Ramos (cell line): ENCODE data around the gene SBK1.

Source experiments
- in situ Hi-C: fragments of 300-500 bp; cut with MboI; formaldehyde crosslinking; loops from one replicate; pipeline ENCODE4 v1.14.3; 2022; ENCODE audit warnings: low sequenced_read_pairs; ENCODE audit not compliant: unreplicated experiment

SBK1 gene

DNA sequence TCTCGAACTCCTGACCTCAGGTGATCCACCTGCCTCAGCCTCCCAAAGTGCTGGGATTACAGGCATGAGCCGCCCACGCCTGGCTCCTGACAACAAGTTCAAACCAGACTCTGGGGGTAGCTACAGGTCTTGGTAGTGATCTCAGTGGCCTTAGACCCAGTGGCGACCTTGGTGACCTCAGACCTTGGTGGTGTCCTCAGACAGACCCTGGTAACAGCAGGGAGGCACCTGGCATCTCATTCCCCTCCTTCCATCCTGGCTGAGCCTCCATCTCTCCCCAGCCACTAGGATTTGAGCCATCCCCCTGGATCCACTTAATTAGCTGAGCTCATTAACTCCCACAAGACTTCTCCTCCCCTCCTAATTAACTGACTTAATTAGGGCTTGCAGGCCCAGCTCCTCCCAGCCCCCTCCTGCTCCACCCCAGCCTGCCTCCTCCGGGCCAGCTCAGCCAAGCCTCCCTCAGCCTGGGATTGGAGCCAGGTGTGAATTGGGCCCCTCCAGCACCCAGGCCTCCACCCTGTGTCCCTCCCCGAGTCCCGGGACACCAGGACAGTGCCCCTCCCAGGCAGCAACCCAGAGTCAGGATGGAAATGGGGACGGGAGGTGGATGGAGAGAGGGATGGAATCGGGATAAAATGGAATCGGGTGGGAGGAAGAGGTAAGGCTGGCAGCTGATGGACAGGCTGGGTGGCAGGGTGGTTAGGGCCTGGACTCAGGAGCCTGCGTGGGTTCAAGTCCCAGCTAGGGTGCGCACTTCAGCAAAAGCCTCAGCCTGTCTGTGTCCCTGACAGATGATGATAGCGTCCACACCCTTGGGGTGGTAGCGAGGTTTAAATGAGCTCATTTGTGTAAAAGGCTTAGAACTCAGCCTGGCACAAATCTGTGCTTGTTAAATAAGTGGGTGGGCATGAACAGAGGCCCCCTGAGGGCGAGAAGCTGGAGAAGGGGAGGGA, 11.2 kb upstream of the SBK1 start:
- in situ Hi-C loops = no loop called here

DNA sequence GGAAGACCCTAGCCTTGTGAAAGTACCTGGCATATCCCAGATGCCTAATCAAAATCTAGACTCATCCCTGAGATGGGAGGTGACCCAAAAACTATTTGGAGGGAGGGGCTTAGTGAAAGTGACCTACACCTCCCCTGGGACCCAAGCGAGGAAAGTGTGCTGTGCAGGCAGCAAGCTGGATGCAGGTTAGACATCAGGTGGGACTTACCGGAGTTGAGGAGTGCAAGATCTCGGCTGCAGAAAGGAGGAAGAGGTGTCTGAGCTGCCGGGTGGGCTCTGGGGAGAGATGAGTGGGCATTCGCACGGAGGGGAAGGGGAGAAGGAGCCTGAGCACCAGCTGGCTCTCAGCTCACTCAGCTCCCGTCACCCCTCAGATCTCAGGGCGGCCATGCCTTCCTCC, 10.3 kb upstream of the SBK1 start:
- in situ Hi-C loops = no loop called here

DNA sequence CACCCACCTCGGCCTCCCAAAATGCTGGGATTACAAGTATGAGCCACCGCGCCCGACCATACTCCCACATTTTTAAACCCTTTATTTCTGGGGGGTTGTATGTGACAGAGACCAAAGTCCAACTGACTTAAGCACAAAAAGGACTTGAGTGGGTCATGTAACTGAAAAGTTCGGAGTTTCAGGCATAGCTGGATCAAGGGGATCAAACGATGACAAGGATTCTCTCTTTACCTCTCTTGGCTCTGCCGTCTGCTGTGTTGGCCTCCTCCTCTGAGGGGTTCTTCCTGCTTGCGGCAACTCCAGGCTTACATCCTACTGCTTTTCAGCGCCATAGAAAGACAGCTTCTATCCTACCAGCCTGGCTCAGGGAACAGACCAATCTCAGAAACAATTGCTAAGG, 9.2 kb upstream of the SBK1 start:
- in situ Hi-C loops = no loop called here

DNA sequence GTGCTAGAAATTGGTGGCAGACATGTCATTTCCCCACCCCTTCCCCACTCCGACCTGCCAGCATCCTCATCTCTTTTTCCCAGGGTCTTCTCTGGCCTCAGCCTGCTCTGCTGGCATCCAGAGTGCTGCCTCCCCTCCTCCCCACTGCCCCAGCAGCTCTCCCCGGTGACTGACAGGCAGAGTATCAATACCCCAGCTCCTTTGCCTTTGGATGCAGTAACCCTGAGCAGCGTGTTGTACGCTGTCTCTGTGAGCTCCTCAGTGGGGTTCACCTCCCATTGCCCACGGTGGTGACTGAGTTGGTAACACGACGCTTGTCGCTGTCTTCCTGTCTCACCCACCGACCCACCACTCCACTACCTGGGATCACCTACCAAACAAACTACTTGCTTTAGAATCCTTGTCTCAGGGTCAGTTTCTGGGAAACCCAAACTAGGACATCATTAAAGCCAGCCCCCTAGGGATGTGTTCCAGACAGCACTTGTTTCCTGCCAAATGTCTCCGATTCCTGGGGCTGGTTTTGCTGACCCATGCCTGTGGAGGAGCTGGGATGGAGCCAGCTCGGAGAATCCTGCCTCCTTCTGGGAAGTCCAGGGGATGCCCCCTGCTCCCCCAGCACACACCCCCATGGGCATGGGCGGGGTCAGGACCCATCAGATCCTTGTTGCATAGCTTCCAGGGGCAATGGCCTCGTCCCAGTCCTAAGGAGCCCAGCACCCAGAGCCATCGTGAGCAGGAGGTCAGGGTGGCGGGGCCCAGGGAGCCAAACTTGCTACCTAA, 8.3 kb upstream of the SBK1 start:
- in situ Hi-C loops = no loop called here

DNA sequence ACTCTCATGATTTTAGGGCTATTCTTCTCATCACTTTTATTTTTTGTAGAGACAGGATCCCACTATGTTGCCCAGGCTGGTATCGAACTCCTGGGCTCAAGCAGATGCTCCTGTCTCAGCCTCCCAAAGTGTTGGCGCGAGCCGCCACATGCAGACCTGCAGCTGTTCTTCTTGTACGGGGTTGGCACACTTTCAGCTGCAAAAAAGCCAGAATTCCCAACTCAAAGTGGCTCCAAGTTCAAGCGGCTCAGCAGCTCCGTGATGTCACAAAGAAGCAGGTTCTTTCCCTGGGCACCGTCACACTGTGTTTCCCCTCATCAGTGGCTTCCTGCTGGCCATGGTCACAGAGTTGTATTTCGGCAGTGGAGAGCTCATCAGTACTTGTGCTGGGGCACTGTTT, 6.7 kb upstream of the SBK1 start:
- in situ Hi-C loops = no loop called here

DNA sequence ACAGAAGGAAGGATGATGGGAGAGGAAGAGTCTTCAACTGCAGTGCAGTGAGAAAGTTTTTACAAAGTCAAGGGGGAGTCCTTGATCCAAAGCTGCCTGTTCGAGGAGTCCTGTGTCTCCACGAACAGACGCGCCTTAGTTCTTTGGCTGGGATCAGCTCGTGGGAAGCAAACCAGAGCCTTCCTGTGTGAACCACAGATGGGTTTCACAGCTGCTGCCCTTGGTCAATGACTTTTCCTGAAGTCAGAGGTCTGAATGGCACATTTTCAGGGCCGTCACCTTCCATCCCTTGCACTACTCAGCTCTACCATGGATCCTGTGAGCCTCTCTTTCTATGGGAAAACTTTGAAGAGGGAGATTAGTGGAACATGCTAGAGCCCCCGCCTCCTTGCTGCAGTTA, 4.2 kb upstream of the SBK1 start:
- in situ Hi-C loops = no loop called here

DNA sequence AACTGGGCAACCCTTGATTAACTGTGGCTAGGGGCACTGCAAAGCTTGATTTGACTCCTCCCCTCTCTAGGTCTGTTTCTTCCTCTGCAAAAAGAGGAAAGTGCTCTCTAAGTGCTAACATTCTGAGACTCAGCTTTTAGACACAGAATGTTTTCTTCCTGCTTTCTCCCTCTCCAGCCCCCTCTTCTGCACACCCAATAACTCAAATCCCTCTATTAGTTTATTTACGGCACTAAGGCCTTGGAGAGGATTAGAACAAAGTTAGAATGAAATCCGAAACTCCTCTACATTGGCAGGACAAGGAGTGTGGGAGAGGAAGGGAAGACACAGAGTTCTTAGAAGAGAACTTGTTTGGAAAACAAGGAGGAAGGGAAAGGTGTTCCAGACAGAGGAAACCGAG, 3.3 kb upstream of the SBK1 start:
- in situ Hi-C loops = no loop called here

DNA sequence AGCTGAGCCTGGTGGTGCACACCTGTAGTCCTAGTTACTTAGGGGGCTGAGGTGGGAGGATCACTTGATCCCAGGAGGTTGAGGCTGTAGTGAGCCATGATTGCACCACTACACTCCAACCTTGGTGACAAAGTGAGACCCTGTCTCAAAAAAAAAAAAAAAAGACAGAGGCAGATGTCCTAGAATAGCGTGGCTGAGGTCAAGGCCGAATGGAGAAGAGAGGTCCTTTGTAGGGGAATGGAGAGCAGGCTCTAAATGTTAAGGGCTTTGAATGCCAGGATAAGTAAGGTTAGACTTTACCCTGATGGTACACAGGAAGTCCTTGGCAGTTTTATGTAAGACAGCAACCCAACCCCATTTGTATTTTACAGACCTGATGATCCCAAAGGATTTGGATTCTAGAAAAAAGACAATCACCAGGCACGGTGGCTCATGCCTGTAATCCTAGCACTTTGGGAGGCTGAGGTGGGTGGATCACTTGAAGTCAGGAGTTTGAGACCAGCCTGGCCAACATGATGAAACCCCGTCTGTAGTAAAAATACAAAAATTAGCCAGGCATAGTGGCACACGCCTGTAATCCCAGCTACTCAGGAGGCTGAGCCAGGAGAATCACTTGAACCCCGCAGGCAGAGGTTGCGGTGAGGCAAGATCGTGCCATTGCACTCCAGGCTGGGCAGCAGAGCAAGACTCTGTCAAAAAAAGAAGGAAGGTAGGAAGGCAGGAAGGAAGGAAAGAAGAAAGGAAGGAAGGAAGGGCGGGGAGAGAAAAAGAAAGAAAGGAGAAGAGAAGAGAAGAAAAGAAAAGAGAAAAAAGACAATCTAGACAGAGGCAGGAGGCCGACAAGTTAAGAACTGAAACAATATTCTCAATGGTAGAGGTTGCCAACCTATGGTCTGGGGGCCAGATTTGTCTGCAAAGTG, 2.1 kb upstream of the SBK1 start:
- in situ Hi-C loops = no loop called here

DNA sequence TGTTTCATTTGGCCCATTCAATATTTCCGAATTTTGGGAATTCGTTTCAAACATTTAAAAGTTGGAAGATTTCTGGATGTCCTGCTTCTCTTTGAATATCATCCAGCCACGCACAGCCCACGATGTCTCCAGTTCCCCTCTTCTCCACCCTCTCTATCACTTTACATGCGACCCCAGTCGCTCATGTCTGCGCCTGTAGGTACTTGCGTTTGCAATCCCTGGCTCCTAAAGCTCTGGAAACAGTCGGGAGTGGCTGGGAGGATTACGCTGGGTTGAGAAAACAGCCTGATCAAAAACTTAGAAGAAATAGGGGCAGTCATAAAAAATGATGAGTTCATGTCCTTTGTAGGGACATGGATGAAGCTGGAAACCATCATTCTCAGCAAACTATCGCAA, 1.5 kb upstream of the SBK1 start:
- in situ Hi-C loops = no loop called here

DNA sequence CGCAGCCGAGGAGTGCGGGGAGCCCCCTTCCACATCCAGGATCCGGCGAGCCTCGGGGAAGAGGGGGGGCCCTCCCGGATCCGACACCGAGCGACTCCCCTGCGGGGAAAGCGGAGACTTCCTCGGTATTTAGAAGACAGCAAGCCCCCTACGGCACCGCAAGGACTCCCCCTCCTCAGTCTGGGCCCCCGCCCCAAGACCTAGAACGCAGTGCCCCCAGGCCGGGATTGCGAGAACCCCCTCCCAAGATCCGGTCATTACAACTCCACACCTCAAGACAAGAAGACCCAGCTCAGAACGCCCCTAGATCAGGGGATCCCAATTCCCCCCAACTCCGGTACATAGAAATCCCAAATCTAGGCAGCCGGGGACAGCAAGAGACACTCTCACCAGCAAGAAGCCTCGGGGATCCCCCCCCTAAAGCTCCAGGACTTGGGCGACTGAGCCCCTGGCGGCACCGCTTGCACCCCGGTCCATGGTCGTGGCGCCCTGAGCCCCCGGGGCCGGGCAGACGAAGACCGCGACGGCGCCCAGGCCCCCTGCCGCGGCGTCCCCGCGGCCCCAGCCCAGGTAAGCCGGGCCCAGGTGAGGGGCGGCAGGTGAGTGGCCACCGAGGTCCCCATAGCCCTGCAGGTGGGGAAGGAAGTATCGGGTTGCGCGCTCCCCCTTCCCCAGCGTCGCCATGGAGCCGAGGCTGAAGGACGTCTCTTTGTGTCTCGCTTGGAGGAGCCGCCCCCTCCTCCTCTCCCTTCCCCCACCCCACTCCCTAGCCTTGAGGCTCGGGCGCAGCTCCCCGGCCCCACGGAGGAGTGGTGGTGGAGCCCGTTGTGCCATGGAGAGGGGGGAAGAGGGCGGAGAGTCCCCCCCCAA, 641 bp downstream of the SBK1 start:
- in situ Hi-C loops = no loop called here

DNA sequence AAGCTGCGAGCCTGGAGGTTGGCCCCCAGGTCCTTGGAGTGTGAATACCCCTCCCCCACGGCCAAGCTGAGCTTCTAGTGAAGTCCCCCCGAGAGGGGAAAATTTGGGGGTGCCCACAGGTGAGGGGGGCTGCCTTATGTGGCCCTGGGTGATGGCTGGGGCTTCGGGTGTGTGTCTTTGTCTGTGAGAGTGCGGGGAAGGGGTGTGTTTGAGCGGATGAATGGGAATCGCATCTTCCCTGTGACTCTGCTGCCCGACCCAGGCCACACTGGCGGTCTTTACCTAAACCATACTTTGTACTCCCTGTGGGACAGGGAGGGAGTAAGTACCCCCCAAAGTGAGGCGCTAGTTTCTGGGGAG, 1.3 kb downstream of the SBK1 start:
- in situ Hi-C loops = no loop called here

DNA sequence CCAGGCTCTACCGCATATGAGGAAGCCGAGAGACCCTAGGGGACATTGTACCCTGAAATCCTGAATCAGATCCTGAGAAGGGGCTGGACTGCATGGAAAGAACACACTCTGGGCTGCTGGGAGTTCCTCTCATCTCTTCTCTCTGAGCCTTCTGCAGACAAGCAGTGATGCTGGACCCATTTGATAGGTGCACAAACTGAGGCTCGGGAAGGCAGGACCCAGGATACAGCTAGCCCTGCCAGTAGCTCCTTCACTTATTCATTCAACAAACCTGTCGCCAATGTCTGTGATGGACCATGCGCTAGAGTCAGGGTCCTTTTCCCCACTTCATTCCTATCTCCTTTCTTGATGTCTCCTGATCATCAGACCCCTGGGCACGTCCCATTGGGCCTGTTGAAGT, 1.9 kb downstream of the SBK1 start:
- in situ Hi-C loops = no loop called here

DNA sequence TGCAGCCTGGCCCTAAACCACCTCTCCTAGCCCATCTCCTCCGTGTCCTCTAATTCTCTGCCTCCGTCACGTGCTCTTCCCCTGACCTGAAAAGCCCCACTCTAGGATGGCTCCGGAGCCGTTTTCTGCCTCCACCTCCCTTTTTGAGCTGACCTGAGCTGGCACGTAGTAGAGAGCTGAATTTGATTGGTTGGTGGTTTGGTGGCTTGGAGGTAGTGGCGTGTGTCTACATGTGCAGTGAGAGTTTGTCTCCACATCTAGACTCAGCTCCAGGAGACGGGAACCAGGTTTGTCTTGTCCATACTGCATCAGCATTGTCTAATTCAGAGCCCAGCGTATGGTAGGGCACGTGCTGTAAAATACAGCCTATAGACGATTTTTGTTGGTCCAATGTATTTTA, 3.0 kb downstream of the SBK1 start:
- in situ Hi-C loops = no loop called here

DNA sequence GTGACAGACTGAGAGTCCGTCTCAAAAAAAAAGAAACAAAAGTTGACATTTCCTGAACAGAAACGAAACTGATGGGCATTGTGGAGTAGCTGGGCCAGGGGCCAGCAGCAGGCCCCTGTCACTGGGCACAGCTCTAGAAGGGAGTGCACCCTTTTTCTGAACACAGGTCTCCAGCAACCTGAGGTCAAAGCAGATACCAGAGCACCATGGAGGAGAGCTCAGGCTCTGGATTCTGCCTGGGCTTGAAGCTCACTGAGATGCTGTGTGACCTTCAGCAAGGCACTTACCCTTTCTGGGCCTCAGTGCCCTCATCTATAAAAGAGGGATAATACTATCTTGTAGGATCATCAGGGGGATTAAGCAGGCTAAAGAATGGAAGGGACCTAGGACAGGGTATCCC, 5.0 kb downstream of the SBK1 start:
- in situ Hi-C loops = no loop called here

DNA sequence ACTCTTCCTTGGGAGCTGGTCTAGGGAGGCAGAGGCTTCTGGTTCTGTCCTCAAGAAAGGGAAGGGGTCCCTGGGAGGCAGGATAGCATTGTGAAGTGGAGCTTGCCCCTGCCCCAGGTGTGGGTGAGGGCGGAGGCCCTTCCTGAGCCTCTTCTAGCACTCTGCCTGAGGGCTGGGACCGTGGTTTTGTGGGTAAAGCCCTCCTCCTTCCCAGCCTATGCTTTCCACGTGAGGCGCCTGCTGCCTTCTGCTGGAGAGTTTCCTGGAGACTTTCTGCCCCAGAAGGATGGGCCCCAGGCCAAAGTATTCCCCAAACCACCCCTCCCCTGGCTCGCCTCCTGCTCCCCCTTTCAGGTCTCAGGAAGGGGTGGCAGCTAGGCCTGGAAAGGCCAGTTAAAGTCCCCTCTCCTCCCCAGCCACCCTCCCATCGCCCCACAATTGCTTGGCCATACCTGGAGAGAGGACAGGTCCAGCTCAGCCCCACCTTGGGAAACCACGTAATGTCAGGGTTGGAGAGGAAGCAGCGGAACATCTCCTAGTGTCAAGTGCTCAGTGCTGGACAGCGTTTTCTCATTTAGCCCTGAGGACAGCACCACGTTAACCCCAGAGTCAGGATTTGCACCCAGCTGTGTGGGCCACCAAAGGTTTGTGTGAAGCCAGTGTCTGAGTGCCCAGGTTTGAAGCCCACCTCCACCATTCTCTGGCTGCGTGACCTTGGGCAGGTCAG, 5.6 kb downstream of the SBK1 start:
- in situ Hi-C loops = no loop called here

DNA sequence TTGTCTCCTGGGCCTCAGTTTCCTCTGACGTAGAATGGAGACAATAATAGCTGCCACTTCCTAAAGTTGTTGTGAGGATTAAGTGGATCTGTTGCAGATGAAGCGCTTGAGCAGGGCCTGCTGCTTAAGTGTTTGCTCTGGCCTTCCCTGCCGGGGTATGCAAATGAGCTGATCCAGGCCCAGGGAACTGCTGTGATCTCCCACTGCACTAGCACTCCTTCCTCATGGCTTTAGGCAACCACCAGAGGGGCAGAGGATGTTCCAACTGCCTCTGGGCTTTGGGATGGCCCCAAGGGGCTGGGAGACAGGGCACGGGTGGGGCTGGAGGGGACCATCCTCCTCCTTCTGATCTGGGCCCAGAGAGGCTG, 6.2 kb downstream of the SBK1 start:
- in situ Hi-C loops = no loop called here

DNA sequence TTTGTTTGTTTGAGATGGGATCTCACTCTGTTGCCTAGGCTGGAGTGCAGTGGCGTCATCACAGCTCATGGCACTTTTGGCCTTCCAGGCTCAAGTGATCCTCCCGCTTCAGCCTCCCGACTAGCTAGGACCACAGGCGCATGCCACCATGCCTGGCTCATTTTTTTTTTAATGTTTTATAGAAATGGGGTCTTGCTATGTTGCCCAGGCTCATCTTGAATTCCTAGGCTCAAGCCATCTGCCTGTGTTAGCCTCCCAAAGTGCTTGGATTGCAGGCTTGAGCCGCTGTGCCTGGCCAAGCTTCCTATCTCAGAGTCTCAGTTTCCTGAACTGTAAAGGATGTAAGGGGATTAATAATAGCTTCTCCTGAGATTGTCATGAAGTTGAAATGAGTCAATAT, 8.0 kb downstream of the SBK1 start:
- in situ Hi-C loops = no loop called here

DNA sequence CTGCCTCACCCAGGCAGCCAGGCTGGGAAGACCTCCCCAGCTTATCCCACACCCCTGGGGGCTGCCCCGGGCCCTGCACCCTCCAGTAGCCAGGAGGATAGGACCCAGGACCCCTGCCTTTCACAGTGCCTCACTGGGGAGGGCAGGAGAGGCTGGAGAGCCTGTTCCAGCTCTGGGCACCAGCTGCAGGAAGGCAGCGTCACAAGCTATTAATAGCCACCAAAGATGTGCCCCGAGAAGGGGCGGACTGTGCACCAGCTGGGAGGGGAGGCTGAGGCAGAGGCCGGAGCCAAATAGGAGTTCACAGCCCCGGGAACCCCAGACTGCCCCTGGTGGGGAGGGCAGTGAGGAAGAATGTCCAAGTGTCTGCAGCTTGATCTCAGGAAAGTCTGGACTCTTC, 8.8 kb downstream of the SBK1 start:
- in situ Hi-C loops = no loop called here

DNA sequence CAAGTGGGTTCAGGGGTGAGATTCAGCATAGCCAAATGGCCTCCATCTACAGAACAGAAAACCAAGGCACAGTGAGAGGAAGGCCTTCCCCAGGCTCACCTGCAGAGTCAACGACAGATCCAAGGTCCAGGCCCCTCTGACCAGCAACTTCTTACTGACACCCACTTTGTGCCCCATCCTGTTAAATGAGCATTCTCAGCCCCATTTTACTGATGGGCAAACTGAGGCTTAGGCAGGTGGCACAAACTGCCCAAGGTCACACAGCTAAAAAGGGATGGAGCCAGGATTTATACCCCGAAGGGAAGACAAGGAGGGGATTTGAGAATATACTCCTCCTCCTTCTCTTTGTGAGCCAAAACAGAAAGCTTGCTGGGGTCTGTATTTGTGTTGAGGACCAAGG, 9.3 kb downstream of the SBK1 start:
- in situ Hi-C loops = no loop called here
